Non-pigmented ciliary epithelial cell (primary cell): ENCODE data around the gene OR2C1.

Source experiments
- DNase-seq: peaks from one replicate; pipeline ENCODE4 v3.0.0-alpha.2; 2010; ENCODE audit warnings: low read depth

The OR2C1 gene

GRCh38 chr16:3400446-3400778, 44.7 kb downstream of the OR2C1 start:
- no peak for DNase-seq

- peak; percentile 96 for DNase-seq
Observed at GRCh38 chr16:3400779-3401688, 45.3 kb downstream of the OR2C1 start, which contains the start of the genes ZNF174 and ZSCAN32. Gene ZNF174 (plus strand): TSS chr16:3401215. CDS start chr16:3402005, 790 bp downstream. Gene ZSCAN32 (minus strand): TSS chr16:3401004. CDS start chr16:3397557, 3,447 bp downstream.

- no peak for DNase-seq
Observed at GRCh38 chr16:3401719-3402397, 46.2 kb downstream of the OR2C1 start.
